Endothelial cell of umbilical vein (primary cell): Measurements from ENCODE around the gene KIAA0825. TPM values are rescaled to one million over a fixed set of nuclear protein-coding genes. Genes with fewer than 3 reads are reported as not detected.

ENCODE experiments used
- BruUV-seq: library from RNA; stranded (reverse); fragments of 400-500 nt; replicated peaks from 2 replicates; lab custom pipeline; 2021; lab: Mats Ljungman, UMichigan
- CTCF ChIA-PET: fragments of 300-600, 350-600 bp; sonication (Branson Sonifier 250); formaldehyde crosslinking; loops from one replicate; lab custom pipeline; 2021; ENCODE audit warnings: antibody characterized with exemption, inconsistent platforms; lab: Charles Lee
- POLR2A ChIA-PET: fragments of 300-600, 350-600 bp; sonication (Branson Sonifier 250); formaldehyde crosslinking; loops from one replicate; lab custom pipeline; 2021; ENCODE audit warnings: antibody characterized with exemption, inconsistent platforms; lab: Charles Lee
- DNase-seq: peaks from one replicate; pipeline ENCODE4 v3.0.0-alpha.2; 2011; ENCODE audit warnings: low read depth, low spot score
- FAIRE-seq: peaks from 2 replicates; lab custom pipeline; 2011; peaks lifted over from hg19 to GRCh38; lab: Jason Lieb, UNC
- H2AFZ ChIP-seq: 2 replicates; pipeline ENCODE4 v1.6.0; 2012; ENCODE audit warnings: low read depth, low read length, control low read depth, inconsistent platforms
- H3K27ac ChIP-seq: 2 replicates; pipeline ENCODE4 v1.5.1; 2011; ENCODE audit warnings: low read depth, mild to moderate bottlenecking, control low read depth, low read length, moderate library complexity; ENCODE audit not compliant: insufficient read depth
- H3K27me3 ChIP-seq, 2 experiments: 2 replicates each; pipeline versions ENCODE4 v1.6.0 to v1.6.1; 2011; ENCODE audit warnings: low read length in 2 of 2, mixed read lengths in 1 of 2; ENCODE audit not compliant: control insufficient read depth in 2 of 2, insufficient read depth in 2 of 2
- H3K36me3 ChIP-seq, 2 experiments: 2 replicates in 1 of 2; 3 replicates in 1 of 2; pipeline ENCODE4 v1.5.1; 2011; ENCODE audit warnings: low read length in 2 of 2, mild to moderate bottlenecking in 1 of 2, moderate library complexity in 1 of 2; ENCODE audit not compliant: control insufficient read depth in 2 of 2, insufficient read depth in 2 of 2; ENCODE audit errors: extremely low read depth in 1 of 2
- H3K4me1 ChIP-seq: 3 replicates; pipeline ENCODE4 v1.5.1; 2011; ENCODE audit warnings: mild to moderate bottlenecking, low read length; ENCODE audit not compliant: control insufficient read depth, insufficient read depth; ENCODE audit errors: extremely low read depth
- H3K4me2 ChIP-seq: 2 replicates; pipeline ENCODE4 v1.6.1; 2011; ENCODE audit warnings: low read length, control low read depth, mixed read lengths; ENCODE audit not compliant: insufficient read depth
- H3K4me3 ChIP-seq, 3 experiments: fragments of 200-600 bp in 1 of 3; sonication (generic), shearing (Covaris generic) in 1 of 3; replicated peaks in 1 of 3; 2 replicates each; pipeline ENCODE4 v1.5.1; 2011 to 2016; ENCODE audit warnings: control low read depth in 3 of 3, low read length in 3 of 3, mild to moderate bottlenecking in 2 of 3, inconsistent platforms in 1 of 3, low read depth in 1 of 3, moderate library complexity in 1 of 3; ENCODE audit not compliant: insufficient read depth in 1 of 3
- H3K79me2 ChIP-seq: 2 replicates; pipeline ENCODE4 v1.6.0; 2012; ENCODE audit warnings: low read length, inconsistent platforms; ENCODE audit not compliant: control insufficient read depth, insufficient read depth
- H3K9ac ChIP-seq: replicated peaks from 2 replicates; pipeline ENCODE3; 2011; ENCODE audit warnings: low read length, control low read depth; ENCODE audit not compliant: insufficient read depth; ENCODE audit errors: extremely low read depth
- H3K9me1 ChIP-seq: replicated peaks from 3 replicates; pipeline ENCODE4 v1.6.0; 2011; ENCODE audit warnings: mild to moderate bottlenecking, low read length; ENCODE audit not compliant: control insufficient read depth, insufficient read depth; ENCODE audit errors: extremely low read depth
- H3K9me3 ChIP-seq: replicated peaks from 2 replicates; pipeline ENCODE4 v1.5.1; 2012; ENCODE audit warnings: low read length, inconsistent platforms; ENCODE audit not compliant: control insufficient read depth, insufficient read depth
- H4K20me1 ChIP-seq: replicated peaks from 2 replicates; pipeline ENCODE3; 2011; ENCODE audit warnings: mild to moderate bottlenecking, low read length; ENCODE audit not compliant: control insufficient read depth, insufficient read depth; ENCODE audit errors: extremely low read depth
- EZH2 ChIP-seq: IDR thresholded peaks from 2 replicates; pipeline ENCODE4 v1.6.1; 2012; ENCODE audit warnings: borderline replicate concordance, low read depth, mild to moderate bottlenecking, moderate library complexity, low read length, inconsistent platforms; ENCODE audit not compliant: severe bottlenecking
- FOS ChIP-seq: IDR thresholded peaks from 2 replicates; pipeline ENCODE4 v1.6.1; 2011; ENCODE audit warnings: mild to moderate bottlenecking, low read length, moderate library complexity, borderline replicate concordance; ENCODE audit not compliant: insufficient read depth
- GATA2 ChIP-seq: IDR thresholded peaks from 2 replicates; pipeline ENCODE4 v1.7.0; 2011; ENCODE audit warnings: low read depth, mild to moderate bottlenecking, moderate library complexity, mixed read lengths, low read length; ENCODE audit not compliant: insufficient read length, insufficient read depth
- JUN ChIP-seq: IDR thresholded peaks from 2 replicates; pipeline ENCODE4 v1.6.1; 2011; ENCODE audit warnings: borderline replicate concordance, low read depth; ENCODE audit not compliant: insufficient read length, insufficient read depth
- MYC ChIP-seq: IDR thresholded peaks from one replicate; pipeline ENCODE4 v1.6.1; 2011; ENCODE audit warnings: mild to moderate bottlenecking, low read depth, low read length
- POLR2A ChIP-seq: IDR thresholded peaks from 2 replicates; pipeline ENCODE4 v1.6.1; 2012; ENCODE audit warnings: low read depth, mild to moderate bottlenecking, control low read depth, low read length
- POLR2AphosphoS5 ChIP-seq: IDR thresholded peaks from 2 replicates; pipeline ENCODE4 v1.6.1; 2012; ENCODE audit warnings: low read depth, mild to moderate bottlenecking, control low read depth, low read length, moderate library complexity; ENCODE audit not compliant: insufficient read depth
- dilution Hi-C: fragments of 300-500 bp; cut with MboI; formaldehyde crosslinking; loops from one replicate; pipeline ENCODE4 v1.15.0; 2019; ENCODE audit warnings: low sequenced_read_pairs; ENCODE audit not compliant: extremely low pct_ligation_motif_present
- intact Hi-C: fragments of 100-400 bp; cut with micrococcal nuclease; formaldehyde crosslinking; loops from one replicate; pipeline ENCODE4 v1.10.0; 2022
- polyA plus RNA-seq, 4 experiments: library from polyadenylated mRNA; depleted of rRNA in 3 of 4; stranded (reverse) in 3 of 4; unstranded in 1 of 4; fragments of >200 nt; gene quantifications; 2 replicates each; pipeline versions ENCODE4 v1.2.1 to v1.2.3, GENCODE V29; 2011 to 2012; ENCODE audit warnings: missing spikeins in 1 of 4
- total RNA-seq: library from RNA; stranded (reverse); gene quantifications from 2 replicates; pipeline ENCODE4 v1.2.3, GENCODE V29; 2021
- TF ChIP-seq, protein P1 (sequence below), 2 donors: IDR thresholded peaks; 1 replicate in 1 of 2; 2 replicates in 1 of 2; pipeline ENCODE4 v1.5.1; 2011; ENCODE audit warnings: low read length in 2 of 2, mild to moderate bottlenecking in 2 of 2, moderate library complexity in 2 of 2, control low read depth in 1 of 2, inconsistent platforms in 1 of 2, low read depth in 1 of 2; ENCODE audit not compliant: insufficient read depth in 1 of 2; ENCODE audit errors: extremely low read depth in 1 of 2
- TF ChIP-seq, protein P2 (sequence below): IDR thresholded peaks from 2 replicates; pipeline ENCODE4 v1.6.1; 2011; ENCODE audit not compliant: insufficient read depth, insufficient read length

KIAA0825 gene
- total and polyA plus RNA-seq, 2 donors (not counting 3 experiments of a cell fraction or from before 2014, with no cell fraction given), result 0.15 to 1.1 TPM

DNA sequence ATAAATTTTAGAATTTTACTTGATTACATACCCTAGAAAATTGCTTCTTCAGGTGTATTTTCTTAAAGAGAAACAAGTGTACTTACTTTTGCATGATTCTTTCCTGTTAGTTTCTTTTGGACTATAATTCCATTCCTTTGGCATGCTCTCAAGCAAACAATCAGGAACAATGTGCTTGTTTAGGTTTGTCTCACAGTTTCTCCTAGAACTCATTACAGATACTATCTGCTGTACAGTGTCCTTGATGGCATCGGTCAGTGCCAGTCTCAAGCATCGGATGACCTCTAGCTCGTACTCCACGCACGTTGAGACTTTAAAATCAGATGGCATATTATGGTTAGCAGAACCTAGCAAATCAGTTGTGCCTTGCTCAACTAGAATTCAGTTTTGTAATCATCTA, 214.9 kb downstream of the KIAA0825 start:
- Histone ChIP-seq H4K20me1 (no peaks in the 10 kb centered on the region), H3K36me3 (no peaks in the 10 kb centered on the region), H3K4me3 (no peak overlapping the region), H3K27me3 (no peaks in the 10 kb centered on the region), H3K79me2 (no peaks in the 10 kb centered on the region), H3K9me1 (no peaks in the 10 kb centered on the region), H2AFZ (no peak overlapping the region), H3K9ac (no peak overlapping the region), H3K9me3 (no peaks in the 10 kb centered on the region), H3K4me1 (no peaks in the 10 kb centered on the region), H3K27ac (no peak overlapping the region), H3K4me2 (no peak overlapping the region)
- TF ChIP-seq MYC (no peak), FOS (no peak), POLR2AphosphoS5 (no peak), POLR2A (no peak), EZH2 (no peak), JUN (no peak), GATA2 (no peak)
- TF ChIP-seq, protein P1, sequence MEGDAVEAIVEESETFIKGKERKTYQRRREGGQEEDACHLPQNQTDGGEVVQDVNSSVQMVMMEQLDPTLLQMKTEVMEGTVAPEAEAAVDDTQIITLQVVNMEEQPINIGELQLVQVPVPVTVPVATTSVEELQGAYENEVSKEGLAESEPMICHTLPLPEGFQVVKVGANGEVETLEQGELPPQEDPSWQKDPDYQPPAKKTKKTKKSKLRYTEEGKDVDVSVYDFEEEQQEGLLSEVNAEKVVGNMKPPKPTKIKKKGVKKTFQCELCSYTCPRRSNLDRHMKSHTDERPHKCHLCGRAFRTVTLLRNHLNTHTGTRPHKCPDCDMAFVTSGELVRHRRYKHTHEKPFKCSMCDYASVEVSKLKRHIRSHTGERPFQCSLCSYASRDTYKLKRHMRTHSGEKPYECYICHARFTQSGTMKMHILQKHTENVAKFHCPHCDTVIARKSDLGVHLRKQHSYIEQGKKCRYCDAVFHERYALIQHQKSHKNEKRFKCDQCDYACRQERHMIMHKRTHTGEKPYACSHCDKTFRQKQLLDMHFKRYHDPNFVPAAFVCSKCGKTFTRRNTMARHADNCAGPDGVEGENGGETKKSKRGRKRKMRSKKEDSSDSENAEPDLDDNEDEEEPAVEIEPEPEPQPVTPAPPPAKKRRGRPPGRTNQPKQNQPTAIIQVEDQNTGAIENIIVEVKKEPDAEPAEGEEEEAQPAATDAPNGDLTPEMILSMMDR (IDR thresholded peaks at IDR 0.05; ENCODE audit: extremely low read depth in 1 of 2, insufficient read depth in 1 of 2, low read depth in 1 of 2, low read length in 2 of 2), result no peak
- TF ChIP-seq, protein P2, sequence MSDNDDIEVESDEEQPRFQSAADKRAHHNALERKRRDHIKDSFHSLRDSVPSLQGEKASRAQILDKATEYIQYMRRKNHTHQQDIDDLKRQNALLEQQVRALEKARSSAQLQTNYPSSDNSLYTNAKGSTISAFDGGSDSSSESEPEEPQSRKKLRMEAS, result no peak
- no peak for DNase-seq
- dilution Hi-C loops (no loop called here), intact Hi-C loops (no loop called here)
- CTCF ChIA-PET, result interaction anchor here (1.1 kb wide), 1 partner anchor 106 kb away, joined by 3 read pairs; no protein-coding TSS in a partner anchor
- no TSS peak for BruUV-seq
- no peak for FAIRE-seq
- POLR2A ChIA-PET, result no interaction called here
